A549 (cell line): ENCODE data around the gene NFE2L2.

Experiments used
- CEBPB ChIP-seq, 2 experiments: fragments of >200 bp in 1 of 2; sonication (Bioruptor Twin) in 1 of 2; formaldehyde crosslinking in 1 of 2; IDR thresholded peaks; 2 replicates each; pipeline ENCODE4 v1.6.1; 2012 to 2016
- CTCF ChIP-seq: fragments of >200 bp; sonication (Bioruptor Twin); formaldehyde crosslinking; IDR thresholded peaks from 3 replicates; pipeline ENCODE4 v1.5.1; 2016
- HDAC2 ChIP-seq: fragments of 200-600 bp; sonication (generic); IDR thresholded peaks from 2 replicates; pipeline ENCODE4 v1.6.1; 2016
- HOXB13 ChIP-seq: fragments of 250-450 bp; sonication (Bioruptor Pico); IDR thresholded peaks from 2 replicates; pipeline ENCODE4 v1.5.0; 2020; ENCODE audit warnings: low read depth, mild to moderate bottlenecking, moderate library complexity
- KDM1A ChIP-seq: fragments of 200-600 bp; sonication (generic); IDR thresholded peaks from 2 replicates; pipeline ENCODE4 v1.6.1; 2016; ENCODE audit warnings: low read depth, mild to moderate bottlenecking
- POLR2A ChIP-seq: IDR thresholded peaks from 2 replicates; pipeline ENCODE4 v1.6.1; 2012; ENCODE audit warnings: mild to moderate bottlenecking, low read length
- POLR2AphosphoS2 ChIP-seq: conservative IDR thresholded peaks from 2 replicates; pipeline ENCODE4 v1.6.1; 2012; ENCODE audit warnings: low read length, improper control_type of control experiment, inconsistent platforms
- RFX5 ChIP-seq: fragments of 450-650 bp; IDR thresholded peaks from 2 replicates; pipeline ENCODE4 v1.7.1; 2014; ENCODE audit warnings: antibody characterized with exemption, mild to moderate bottlenecking, moderate library complexity

- no peak for TF ChIP-seq HDAC2
- no peak for TF ChIP-seq CTCF
- no peak for TF ChIP-seq RFX5
- no peak for TF ChIP-seq POLR2A
- no peak for TF ChIP-seq POLR2AphosphoS2
- no peak for TF ChIP-seq CEBPB (IDR thresholded peaks at IDR 0.05)
- TF ChIP-seq KDM1A, result no peak
- TF ChIP-seq HOXB13, result no peak
Observed at GRCh38 chr2:177211576-177212105, 52.9 kb downstream of the NFE2L2 start.
